ENCODE results near the gene TBC1D1.

Gene TBC1D1

DNA sequence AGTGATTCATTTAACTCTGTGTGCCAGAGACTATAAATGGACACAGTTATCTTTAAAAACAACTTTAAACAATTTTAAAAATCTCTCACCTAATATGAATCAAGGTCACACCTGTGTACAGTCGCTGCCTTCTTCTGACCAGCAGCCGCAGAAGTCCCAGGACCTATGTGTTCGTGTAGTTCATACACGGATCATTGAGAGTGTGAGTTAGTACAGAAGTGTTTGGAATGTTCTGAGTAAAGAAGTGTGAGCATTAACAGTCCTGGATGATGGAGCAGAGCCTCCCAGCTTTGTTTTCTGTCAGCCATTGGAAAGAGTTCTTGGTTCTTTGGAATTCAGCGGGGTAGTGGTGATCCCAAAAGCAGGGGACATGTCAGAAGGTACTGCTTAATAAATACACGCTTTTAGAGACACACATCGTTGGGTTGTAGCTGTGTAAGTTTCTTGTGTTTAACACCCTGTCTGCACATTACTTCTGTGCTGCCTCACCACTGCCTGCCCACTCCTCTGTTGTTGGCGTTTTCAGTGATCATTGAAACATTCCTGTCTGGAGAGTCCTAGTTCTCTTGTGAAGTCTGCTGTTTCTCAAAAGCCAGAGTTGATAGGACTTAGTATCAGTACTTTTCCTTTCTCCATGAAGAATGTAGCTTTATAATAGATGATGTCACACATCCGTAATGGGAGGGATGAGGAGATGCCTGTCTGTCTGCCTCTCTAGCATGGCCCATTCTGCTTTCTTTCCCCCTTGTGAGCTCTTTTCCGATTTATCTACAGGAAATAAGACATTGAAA, 159.9 kb downstream of the TBC1D1 start:
- Histone ChIP-seq H3K9me3 (replicated peaks in 1 of 2; ENCODE audit: control insufficient read depth in 2 of 2, insufficient read depth in 1 of 2, low read depth in 1 of 2, low read length in 2 of 2) (no peaks in the 10 kb centered on the region), H3K79me1 (ENCODE audit: low read depth, low read length) (peaks cover 2% of the 10 kb centered on the region), H2BK12ac (ENCODE audit: low read length) (no peak overlapping the region), H3K23ac (ENCODE audit: low read depth, low read length, poor library complexity) (no peak overlapping the region), H4K91ac (ENCODE audit: low read depth, low read length, poor library complexity) (no peak overlapping the region), H2BK5ac (ENCODE audit: low read length) (no peak overlapping the region), H2AK5ac (ENCODE audit: low read depth, low read length) (no peak overlapping the region), H3K4me1 (ENCODE audit: control insufficient read depth in 2 of 2, insufficient read depth in 1 of 2, low read depth in 1 of 2, low read length in 2 of 2) (peaks cover 3 to 4% of the 10 kb centered on the region in 2 donors), H3K4me3 (ENCODE audit: low read length in 2 of 2) (no peak overlapping the region), H4K8ac (ENCODE audit: low read depth, low read length) (no peak overlapping the region), H3K4ac (ENCODE audit: low read length) (no peak overlapping the region), H3K9ac (ENCODE audit: low read depth, low read length, poor library complexity) (no peak overlapping the region), H2AFZ (ENCODE audit: low read length) (no peak overlapping the region), H3K14ac (ENCODE audit: low read length) (no peak overlapping the region), H2BK15ac (ENCODE audit: low read length) (no peak overlapping the region), H3K27me3 (ENCODE audit: control insufficient read depth in 3 of 3, insufficient read depth in 3 of 3, low read depth in 1 of 3, low read length in 3 of 3) (no peaks in the 10 kb centered on the region), H3K18ac (ENCODE audit: low read length) (no peak overlapping the region), H2BK120ac (ENCODE audit: low read depth, low read length) (no peak overlapping the region), H3K36me3 (replicated peaks in 1 of 2; ENCODE audit: control insufficient read depth in 2 of 2, insufficient read depth in 2 of 2, low read length in 2 of 2) (peaks cover 10 to 68% of the 10 kb centered on the region in 2 donors), H3K4me2 (ENCODE audit: insufficient read depth, low read length, poor library complexity, severe bottlenecking) (no peak overlapping the region), H3K27ac (replicated peaks; ENCODE audit: low read length) (no peak overlapping the region)
- WGBS, 2 donors (ENCODE audit: extremely low coverage in 2 of 2, insufficient read length in 2 of 2, insufficient replicate concordance in 1 of 2): no CpG with 5 or more reads among the region's 10 CpGs
- no peak for DNase-seq (ENCODE audit: low spot score)

DNA sequence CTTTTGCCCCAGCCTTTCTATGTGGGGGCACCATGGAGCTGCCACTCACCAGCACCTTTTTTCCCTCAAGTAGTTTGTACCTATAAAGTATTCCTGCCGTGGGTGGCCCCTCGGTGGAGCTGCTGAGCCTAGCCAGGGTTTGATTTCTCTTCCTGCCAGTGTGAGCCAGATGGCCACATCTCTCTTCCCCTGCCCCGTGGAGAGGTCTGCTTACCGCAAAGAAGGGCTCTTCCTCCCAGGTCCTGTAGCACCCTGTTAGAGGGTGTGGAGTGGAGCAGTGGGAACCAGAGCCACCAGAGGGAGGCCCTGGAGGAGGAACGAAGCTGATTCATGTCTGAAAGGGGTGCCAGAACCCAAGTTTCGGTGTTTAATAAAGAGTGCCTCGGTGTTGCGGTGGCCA, 164.7 kb downstream of the TBC1D1 start:
- no peak overlapping the region for H2BK120ac ChIP-seq (ENCODE audit: low read depth, low read length)
- no peak overlapping the region for H2BK5ac ChIP-seq (ENCODE audit: low read length)
- no peaks in the 10 kb centered on the region for H3K9me3 ChIP-seq (replicated peaks in 1 of 2; ENCODE audit: control insufficient read depth in 2 of 2, insufficient read depth in 1 of 2, low read depth in 1 of 2, low read length in 2 of 2)
- no peak overlapping the region for H4K91ac ChIP-seq (ENCODE audit: low read depth, low read length, poor library complexity)
- no peak overlapping the region for H3K4me2 ChIP-seq (ENCODE audit: insufficient read depth, low read length, poor library complexity, severe bottlenecking)
- no peak overlapping the region for H3K27ac ChIP-seq (replicated peaks; ENCODE audit: low read length)
- no peak overlapping the region for H2AK5ac ChIP-seq (ENCODE audit: low read depth, low read length)
- H3K4me1 ChIP-seq (ENCODE audit: control insufficient read depth in 2 of 2, insufficient read depth in 1 of 2, low read depth in 1 of 2, low read length in 2 of 2): peaks cover 5 to 9% of the 10 kb centered on the region in 2 donors
- H3K27me3 ChIP-seq (ENCODE audit: control insufficient read depth in 3 of 3, insufficient read depth in 3 of 3, low read depth in 1 of 3, low read length in 3 of 3): no peaks in the 10 kb centered on the region
- H3K23ac ChIP-seq (ENCODE audit: low read depth, low read length, poor library complexity): no peak overlapping the region
- no peak overlapping the region for H3K14ac ChIP-seq (ENCODE audit: low read length)
- H3K79me1 ChIP-seq (ENCODE audit: low read depth, low read length): peaks cover 2% of the 10 kb centered on the region
- no peak overlapping the region for H3K18ac ChIP-seq (ENCODE audit: low read length)
- H2AFZ ChIP-seq (ENCODE audit: low read length): no peak overlapping the region
- H3K4me3 ChIP-seq (ENCODE audit: low read length in 2 of 2): no peak overlapping the region
- H3K36me3 ChIP-seq (replicated peaks in 1 of 2; ENCODE audit: control insufficient read depth in 2 of 2, insufficient read depth in 2 of 2, low read length in 2 of 2): peaks cover 12 to 47% of the 10 kb centered on the region in 2 donors
- no peak overlapping the region for H3K4ac ChIP-seq (ENCODE audit: low read length)
- H4K8ac ChIP-seq (ENCODE audit: low read depth, low read length): no peak overlapping the region
- no peak overlapping the region for H2BK12ac ChIP-seq (ENCODE audit: low read length)
- no CpG with 5 or more reads among the region's 8 CpGs for WGBS, 2 donors (ENCODE audit: extremely low coverage in 2 of 2, insufficient read length in 2 of 2, insufficient replicate concordance in 1 of 2)
- no peak overlapping the region for H3K9ac ChIP-seq (ENCODE audit: low read depth, low read length, poor library complexity)
- H2BK15ac ChIP-seq (ENCODE audit: low read length): no peak overlapping the region
- DNase-seq (ENCODE audit: low spot score): no peak

DNA sequence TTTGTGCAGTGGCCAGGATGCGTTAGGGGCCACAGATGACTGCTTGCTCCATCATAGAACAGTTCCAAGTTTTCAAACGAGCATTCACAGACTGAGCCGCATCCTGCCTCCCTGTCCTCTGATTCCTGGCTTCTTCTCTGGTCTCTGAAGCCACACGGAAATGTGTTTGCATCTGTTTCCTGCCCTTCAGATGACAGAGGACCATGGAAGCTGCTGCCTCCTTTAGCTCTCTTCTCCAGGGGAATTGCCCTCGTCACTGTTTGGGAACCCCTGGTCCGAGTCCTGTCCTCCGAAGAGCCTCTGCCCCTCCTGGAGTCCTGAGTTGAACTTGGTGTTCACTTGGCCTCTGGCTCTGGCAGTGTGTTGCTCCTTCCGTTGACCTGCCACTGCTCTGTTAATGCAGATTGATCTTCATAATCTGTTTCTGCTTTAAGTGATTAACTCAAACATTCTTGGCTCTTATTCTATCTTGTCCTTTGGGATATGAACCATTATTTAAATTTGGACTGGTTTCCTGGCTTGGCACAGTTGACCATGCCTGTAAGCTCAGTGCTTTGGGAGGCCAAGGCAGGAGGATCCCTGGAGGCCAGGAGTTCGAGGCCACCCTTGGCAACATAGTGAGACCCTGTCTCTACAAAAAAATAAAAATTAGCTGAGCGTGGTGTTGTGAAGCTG, 165.3 kb downstream of the TBC1D1 start:
- Histone ChIP-seq H3K4me1 (ENCODE audit: control insufficient read depth in 2 of 2, insufficient read depth in 1 of 2, low read depth in 1 of 2, low read length in 2 of 2) (peaks cover 6 to 9% of the 10 kb centered on the region in 2 donors), H2BK15ac (ENCODE audit: low read length) (no peak overlapping the region), H2BK120ac (ENCODE audit: low read depth, low read length) (no peak overlapping the region), H3K27me3 (ENCODE audit: control insufficient read depth in 3 of 3, insufficient read depth in 3 of 3, low read depth in 1 of 3, low read length in 3 of 3) (no peaks in the 10 kb centered on the region), H4K8ac (ENCODE audit: low read depth, low read length) (no peak overlapping the region), H3K4ac (ENCODE audit: low read length) (no peak overlapping the region), H3K4me2 (ENCODE audit: insufficient read depth, low read length, poor library complexity, severe bottlenecking) (no peak overlapping the region), H3K9me3 (replicated peaks in 1 of 2; ENCODE audit: control insufficient read depth in 2 of 2, insufficient read depth in 1 of 2, low read depth in 1 of 2, low read length in 2 of 2) (no peaks in the 10 kb centered on the region), H3K23ac (ENCODE audit: low read depth, low read length, poor library complexity) (no peak overlapping the region), H3K14ac (ENCODE audit: low read length) (no peak overlapping the region), H2AFZ (ENCODE audit: low read length) (no peak overlapping the region), H2BK12ac (ENCODE audit: low read length) (no peak overlapping the region), H3K27ac (replicated peaks; ENCODE audit: low read length) (no peak overlapping the region), H3K9ac (ENCODE audit: low read depth, low read length, poor library complexity) (no peak overlapping the region), H3K36me3 (replicated peaks in 1 of 2; ENCODE audit: control insufficient read depth in 2 of 2, insufficient read depth in 2 of 2, low read length in 2 of 2) (peaks cover 12 to 42% of the 10 kb centered on the region in 2 donors), H3K4me3 (ENCODE audit: low read length in 2 of 2) (no peak overlapping the region), H2AK5ac (ENCODE audit: low read depth, low read length) (no peak overlapping the region), H2BK5ac (ENCODE audit: low read length) (no peak overlapping the region), H4K91ac (ENCODE audit: low read depth, low read length, poor library complexity) (no peak overlapping the region), H3K18ac (ENCODE audit: low read length) (no peak overlapping the region), H3K79me1 (ENCODE audit: low read depth, low read length) (peaks cover 2% of the 10 kb centered on the region)
- no CpG with 5 or more reads among the region's 10 CpGs for WGBS, 2 donors (ENCODE audit: extremely low coverage in 2 of 2, insufficient read length in 2 of 2, insufficient replicate concordance in 1 of 2)
- DNase-seq (ENCODE audit: low spot score): no peak

DNA sequence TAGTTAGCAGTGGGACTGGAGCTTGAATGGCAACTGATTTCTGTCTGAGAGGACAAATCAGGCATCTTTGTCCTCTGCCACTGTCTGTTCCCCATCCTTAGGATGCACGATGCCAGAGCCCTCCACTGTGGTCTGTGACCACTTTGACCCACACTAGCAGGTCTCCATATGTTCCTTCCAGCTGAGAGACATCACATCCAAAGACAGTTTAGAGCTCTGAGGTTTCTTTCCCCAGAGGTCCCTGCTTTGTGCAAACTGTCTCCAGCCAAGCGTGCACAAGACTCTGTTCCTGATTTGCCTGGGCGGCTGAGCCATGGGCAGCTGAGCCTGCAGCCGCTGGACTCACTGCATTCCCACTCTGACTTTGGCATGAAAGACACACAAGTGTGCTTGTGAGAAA, 167.3 kb downstream of the TBC1D1 start:
- Histone ChIP-seq H4K8ac (ENCODE audit: low read depth, low read length) (no peak overlapping the region), H2BK15ac (ENCODE audit: low read length) (no peak overlapping the region), H3K27me3 (ENCODE audit: control insufficient read depth in 3 of 3, insufficient read depth in 3 of 3, low read depth in 1 of 3, low read length in 3 of 3) (no peaks in the 10 kb centered on the region), H3K4me3 (ENCODE audit: low read length in 2 of 2) (no peak overlapping the region), H3K18ac (ENCODE audit: low read length) (no peak overlapping the region), H3K9ac (ENCODE audit: low read depth, low read length, poor library complexity) (no peak overlapping the region), H3K36me3 (replicated peaks in 1 of 2; ENCODE audit: control insufficient read depth in 2 of 2, insufficient read depth in 2 of 2, low read length in 2 of 2) (peaks cover 12 to 34% of the 10 kb centered on the region in 2 donors), H4K91ac (ENCODE audit: low read depth, low read length, poor library complexity) (no peak overlapping the region), H2BK12ac (ENCODE audit: low read length) (no peak overlapping the region), H3K9me3 (replicated peaks in 1 of 2; ENCODE audit: control insufficient read depth in 2 of 2, insufficient read depth in 1 of 2, low read depth in 1 of 2, low read length in 2 of 2) (no peaks in the 10 kb centered on the region), H2AFZ (ENCODE audit: low read length) (no peak overlapping the region), H3K4ac (ENCODE audit: low read length) (no peak overlapping the region), H3K4me2 (ENCODE audit: insufficient read depth, low read length, poor library complexity, severe bottlenecking) (no peak overlapping the region), H3K79me1 (ENCODE audit: low read depth, low read length) (no peaks in the 10 kb centered on the region), H3K4me1 (ENCODE audit: control insufficient read depth in 2 of 2, insufficient read depth in 1 of 2, low read depth in 1 of 2, low read length in 2 of 2) (peaks cover 10 to 20% of the 10 kb centered on the region in 2 donors), H3K27ac (replicated peaks; ENCODE audit: low read length) (no peak overlapping the region), H3K23ac (ENCODE audit: low read depth, low read length, poor library complexity) (no peak overlapping the region), H2AK5ac (ENCODE audit: low read depth, low read length) (no peak overlapping the region), H3K14ac (ENCODE audit: low read length) (no peak overlapping the region), H2BK120ac (ENCODE audit: low read depth, low read length) (no peak overlapping the region), H2BK5ac (ENCODE audit: low read length) (no peak overlapping the region)
- no peak for DNase-seq (ENCODE audit: low spot score)
- WGBS, 2 donors (ENCODE audit: extremely low coverage in 2 of 2, insufficient read length in 2 of 2, insufficient replicate concordance in 1 of 2): no CpG with 5 or more reads among the region's 4 CpGs

Data from neuronal stem cell (in vitro differentiated cells).